Endodermal cell (in vitro differentiated cells): Measurements from ENCODE around the gene DSCAML1. TPM values are rescaled to one million over a fixed set of nuclear protein-coding genes. Genes with fewer than 3 reads are reported as not detected.

ENCODE experiments used
- DNase-seq: peaks from one replicate; pipeline ENCODE4 v3.0.0-alpha.2; 2017
- H3K27ac ChIP-seq: 2 replicates; pipeline ENCODE4 v1.5.1; 2013; ENCODE audit warnings: mild to moderate bottlenecking, low read depth, low read length, moderate library complexity
- H3K27me3 ChIP-seq: 2 replicates; pipeline ENCODE4 v1.6.1; 2013; ENCODE audit warnings: mild to moderate bottlenecking, low read length, moderate library complexity; ENCODE audit not compliant: insufficient read depth, control insufficient read depth, poor library complexity, severe bottlenecking
- H3K36me3 ChIP-seq: 2 replicates; pipeline ENCODE4 v1.7.0; 2013; ENCODE audit warnings: mild to moderate bottlenecking, low read length, moderate library complexity; ENCODE audit not compliant: control insufficient read depth, insufficient read depth
- H3K4me1 ChIP-seq: one replicate; pipeline ENCODE4 v1.7.0; 2013; ENCODE audit warnings: low read length; ENCODE audit not compliant: control insufficient read depth, insufficient read depth
- H3K4me3 ChIP-seq: 2 replicates; pipeline ENCODE4 v1.5.1; 2013; ENCODE audit warnings: mild to moderate bottlenecking, low read length, moderate library complexity
- H3K9ac ChIP-seq: 2 replicates; pipeline ENCODE4 v1.6.1; 2013; ENCODE audit warnings: mild to moderate bottlenecking, low read length, moderate library complexity; ENCODE audit not compliant: poor library complexity, severe bottlenecking; ENCODE audit errors: extremely low read depth
- H3K9me3 ChIP-seq: 2 replicates; pipeline ENCODE4 v1.6.1; 2013; ENCODE audit warnings: mild to moderate bottlenecking, low read length, moderate library complexity; ENCODE audit not compliant: control insufficient read depth
- H3K27ac Mint-ChIP-seq: 2 replicates; pipeline ENCODE4 v1.8.0; 2020; ENCODE audit warnings: mixed read lengths
- H3K27me3 Mint-ChIP-seq: 2 replicates; pipeline ENCODE4 v1.8.0; 2021; ENCODE audit warnings: mild to moderate bottlenecking, mixed read lengths; ENCODE audit not compliant: insufficient read depth
- H3K36me3 Mint-ChIP-seq: 2 replicates; pipeline ENCODE4 v1.8.0; 2020; ENCODE audit warnings: low read depth, mixed read lengths
- H3K4me1 Mint-ChIP-seq: 2 replicates; pipeline ENCODE4 v1.8.0; 2020; ENCODE audit warnings: mixed read lengths
- H3K4me3 Mint-ChIP-seq: 2 replicates; pipeline ENCODE4 v1.8.0; 2020; ENCODE audit warnings: mild to moderate bottlenecking, moderate library complexity, mixed read lengths
- H3K9me3 Mint-ChIP-seq: 2 replicates; pipeline ENCODE4 v1.8.0; 2020; ENCODE audit warnings: mild to moderate bottlenecking, mixed read lengths
- WGBS, 2 experiments: methylation state at CpG; one replicate each; pipeline versions ENCODE4 v1.1.5 to v1.1.7; 2013; ENCODE audit warnings: missing lambda C conversion rate in 2 of 2, mixed read lengths in 1 of 2; ENCODE audit not compliant: insufficient coverage in 1 of 2, insufficient read length in 1 of 2; 5-methylcytosine and 5-hydroxymethylcytosine counted together
- total RNA-seq, 2 donors: library from RNA; stranded (reverse); fragmentation: NEBNext Ultra II Directional in 1 of 2; extraction: Animal tissue kit (Norgen Biotek cat#: 25700) in 1 of 2; gene quantifications; 2 replicates in 1 of 2; 3 replicates in 1 of 2; pipeline ENCODE4 v1.2.1, GENCODE V29; 2021
- TF ChIP-seq, protein P1 (sequence below): fragments of 200-600 bp; sonication (generic); conservative IDR thresholded peaks from 2 replicates; pipeline ENCODE4 v1.5.0; 2021; ENCODE audit warnings: antibody characterized with exemption, mild to moderate bottlenecking

Gene DSCAML1
- total RNA-seq, 2 donors from 2014 or later: 5.6 to 10.9 TPM

DNA sequence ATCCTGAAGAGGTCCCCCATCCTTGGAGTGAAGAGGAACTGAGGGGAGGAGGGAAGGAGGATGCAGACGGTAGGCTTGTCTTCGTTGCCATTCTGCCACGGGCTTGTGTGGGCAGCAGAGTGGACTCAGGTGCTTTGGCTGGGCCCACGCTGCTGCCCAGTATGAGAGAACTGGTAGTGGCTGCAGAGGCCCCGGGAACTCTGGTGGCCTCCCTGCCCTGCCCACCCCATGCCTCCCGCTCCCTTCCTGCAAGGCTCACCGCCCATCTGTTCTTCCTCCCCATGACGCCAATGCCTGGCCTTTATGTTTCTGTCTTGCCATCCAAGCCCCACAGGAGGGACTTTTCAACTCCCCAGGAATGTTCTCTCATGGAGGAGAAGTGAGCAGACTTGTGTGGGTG is 157.4 kb downstream of the DSCAML1 start:
- Histone ChIP-seq H3K27ac (no peak overlapping the region), H3K9me3 (no peaks in the 10 kb centered on the region), H3K27me3 (peaks cover 21% of the 10 kb centered on the region), H3K36me3 (no peaks in the 10 kb centered on the region), H3K4me3 (no peak overlapping the region), H3K9ac (no peak overlapping the region), H3K4me1 (no peaks in the 10 kb centered on the region)
- H3K4me1 Mint-ChIP-seq: peaks cover 9% of the 10 kb centered on the region
- H3K36me3 Mint-ChIP-seq: no peaks in the 10 kb centered on the region
- H3K9me3 Mint-ChIP-seq: no peaks in the 10 kb centered on the region
- TF ChIP-seq, protein P1, sequence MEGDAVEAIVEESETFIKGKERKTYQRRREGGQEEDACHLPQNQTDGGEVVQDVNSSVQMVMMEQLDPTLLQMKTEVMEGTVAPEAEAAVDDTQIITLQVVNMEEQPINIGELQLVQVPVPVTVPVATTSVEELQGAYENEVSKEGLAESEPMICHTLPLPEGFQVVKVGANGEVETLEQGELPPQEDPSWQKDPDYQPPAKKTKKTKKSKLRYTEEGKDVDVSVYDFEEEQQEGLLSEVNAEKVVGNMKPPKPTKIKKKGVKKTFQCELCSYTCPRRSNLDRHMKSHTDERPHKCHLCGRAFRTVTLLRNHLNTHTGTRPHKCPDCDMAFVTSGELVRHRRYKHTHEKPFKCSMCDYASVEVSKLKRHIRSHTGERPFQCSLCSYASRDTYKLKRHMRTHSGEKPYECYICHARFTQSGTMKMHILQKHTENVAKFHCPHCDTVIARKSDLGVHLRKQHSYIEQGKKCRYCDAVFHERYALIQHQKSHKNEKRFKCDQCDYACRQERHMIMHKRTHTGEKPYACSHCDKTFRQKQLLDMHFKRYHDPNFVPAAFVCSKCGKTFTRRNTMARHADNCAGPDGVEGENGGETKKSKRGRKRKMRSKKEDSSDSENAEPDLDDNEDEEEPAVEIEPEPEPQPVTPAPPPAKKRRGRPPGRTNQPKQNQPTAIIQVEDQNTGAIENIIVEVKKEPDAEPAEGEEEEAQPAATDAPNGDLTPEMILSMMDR: no peak
- H3K27ac Mint-ChIP-seq: no peak overlapping the region
- no peak for DNase-seq
- H3K27me3 Mint-ChIP-seq: peaks cover 39% of the 10 kb centered on the region
- WGBS, 2 experiments: 90 to 95% methylated on average over 2 to 8 of the region's 8 CpGs
- H3K4me3 Mint-ChIP-seq: no peak overlapping the region

DNA sequence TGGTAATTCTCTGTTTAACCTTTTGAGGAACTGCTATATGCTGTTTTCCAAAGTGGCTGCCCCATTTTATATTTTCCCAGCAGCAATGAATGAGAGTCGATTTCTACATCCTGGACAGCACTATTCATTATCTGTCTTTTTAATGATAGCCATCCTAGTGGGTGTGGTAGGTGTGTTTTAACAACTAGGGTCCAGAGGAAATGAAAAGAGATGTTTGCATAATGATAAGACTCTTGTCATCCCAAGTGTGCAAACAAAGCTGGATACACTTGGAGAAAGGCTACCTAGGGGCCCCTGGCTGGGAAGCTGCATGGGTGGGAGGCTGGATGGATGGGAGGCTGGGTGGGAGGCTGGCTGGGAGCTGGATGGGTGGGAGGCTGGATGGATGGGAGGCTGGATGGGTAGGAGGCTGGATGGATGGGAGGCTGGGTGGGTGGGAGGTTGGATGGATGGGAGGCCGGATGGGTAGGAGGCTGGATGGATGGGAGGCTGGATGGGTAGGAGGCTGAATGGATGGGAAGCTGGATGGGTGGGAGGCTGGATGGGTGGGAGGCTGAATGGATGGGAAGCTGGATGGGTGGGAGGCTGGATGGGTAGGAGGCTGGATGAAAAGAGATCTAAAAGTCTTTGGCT is 158.0 kb downstream of the DSCAML1 start:
- no peak overlapping the region for H3K4me3 ChIP-seq
- no peaks in the 10 kb centered on the region for H3K4me1 ChIP-seq
- H3K4me3 Mint-ChIP-seq: no peak overlapping the region
- no peaks in the 10 kb centered on the region for H3K9me3 ChIP-seq
- H3K36me3 Mint-ChIP-seq: no peaks in the 10 kb centered on the region
- TF ChIP-seq, protein P1: no peak
- H3K9me3 Mint-ChIP-seq: no peaks in the 10 kb centered on the region
- peaks cover 27% of the 10 kb centered on the region for H3K27me3 ChIP-seq
- H3K4me1 Mint-ChIP-seq: peaks cover 6% of the 10 kb centered on the region
- H3K27me3 Mint-ChIP-seq: peaks cover 45% of the 10 kb centered on the region
- no peaks in the 10 kb centered on the region for H3K36me3 ChIP-seq
- no peak for DNase-seq
- 83 to 100% methylated on average over 1 to 2 of the region's 2 CpGs for WGBS, 2 experiments
- no peak overlapping the region for H3K9ac ChIP-seq
- H3K27ac Mint-ChIP-seq: no peak overlapping the region
- H3K27ac ChIP-seq: no peak overlapping the region

DNA sequence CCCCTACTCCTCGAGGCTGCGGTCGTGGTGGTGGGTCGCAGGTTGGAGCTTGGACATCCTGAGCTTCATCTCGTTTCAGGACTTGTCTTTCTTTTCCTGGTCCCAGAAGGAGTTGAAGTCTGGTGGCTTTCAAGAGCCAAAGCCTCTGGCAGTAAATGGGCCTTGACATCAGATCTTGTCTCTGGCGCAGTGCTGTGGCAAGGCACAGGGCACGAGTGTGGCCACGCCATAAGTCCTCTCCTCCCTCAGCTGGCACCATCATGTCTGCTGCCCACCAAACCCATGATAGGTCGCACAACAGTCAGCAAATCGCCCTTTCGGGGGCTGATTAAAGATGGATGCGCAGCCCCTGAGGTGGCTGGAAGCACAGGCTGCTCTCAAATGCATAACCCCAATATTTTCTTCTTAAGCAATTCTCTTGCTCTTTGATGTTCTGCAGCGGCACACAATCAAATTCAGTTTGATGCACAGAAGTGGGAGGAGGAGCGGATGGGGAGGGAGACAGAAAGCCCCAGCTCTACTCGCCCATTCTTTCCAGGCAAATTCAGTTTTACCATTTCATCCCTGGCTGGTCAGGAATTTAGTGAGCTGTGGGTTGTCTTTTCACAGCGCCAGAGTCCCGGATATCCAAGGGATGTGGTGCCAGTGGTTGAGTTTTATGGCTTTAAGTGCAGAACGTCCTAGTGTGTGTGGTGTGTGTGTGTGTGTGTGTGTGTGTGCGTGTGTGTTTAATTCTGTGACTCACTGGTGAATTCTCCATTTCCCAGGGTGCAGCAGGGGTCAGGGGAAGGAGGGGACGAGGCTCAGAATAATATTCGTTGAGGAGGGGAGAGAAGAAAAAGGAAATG is 162.0 kb downstream of the DSCAML1 start:
- Mint-ChIP-seq H3K36me3 (no peaks in the 10 kb centered on the region), H3K4me3 (no peak overlapping the region), H3K27me3 (peaks cover 51% of the 10 kb centered on the region), H3K4me1 (peaks cover 7% of the 10 kb centered on the region), H3K27ac (no peak overlapping the region), H3K9me3 (no peaks in the 10 kb centered on the region)
- Histone ChIP-seq H3K4me1 (no peaks in the 10 kb centered on the region), H3K27me3 (peaks cover 45% of the 10 kb centered on the region), H3K36me3 (no peaks in the 10 kb centered on the region), H3K9me3 (no peaks in the 10 kb centered on the region), H3K9ac (no peak overlapping the region), H3K27ac (no peak overlapping the region), H3K4me3 (no peak overlapping the region)
- 89 to 90% methylated on average over 11 to 21 of the region's 21 CpGs for WGBS, 2 experiments
- TF ChIP-seq, protein P1: no peak
- DNase-seq: no peak
